Left ventricle myocardium inferior (tissue), 1 donor: Measurements from ENCODE around the gene MCF2L2. TPM values are rescaled to one million over a fixed set of nuclear protein-coding genes. Genes with fewer than 3 reads are reported as not detected.

Experiments used
- DNase-seq: peaks from one replicate; pipeline ENCODE4 v3.0.0-alpha.2; 2020
- H3K27ac ChIP-seq: fragments of 200-600 bp; replicated peaks from 2 replicates; pipeline ENCODE4 v1.8.0; 2021
- H3K27me3 ChIP-seq: fragments of 200-600 bp; 2 replicates; pipeline ENCODE4 v1.8.0; 2021; ENCODE audit warnings: low read depth
- H3K36me3 ChIP-seq: fragments of 200-600 bp; 2 replicates; pipeline ENCODE4 v1.8.0; 2021
- H3K4me1 ChIP-seq: fragments of 200-600 bp; 2 replicates; pipeline ENCODE4 v1.8.0; 2021
- H3K4me3 ChIP-seq: fragments of 200-600 bp; 2 replicates; pipeline ENCODE4 v1.8.0; 2021; ENCODE audit warnings: mild to moderate bottlenecking, moderate library complexity
- H3K9me3 ChIP-seq: fragments of 200-600 bp; replicated peaks from 2 replicates; pipeline ENCODE4 v1.8.0; 2021
- intact Hi-C: fragments of 100-400 bp; cut with micrococcal nuclease; formaldehyde crosslinking; loops from one replicate; pipeline ENCODE4 v1.11.0; 2022
- total RNA-seq: library from RNA; stranded (reverse); fragmentation: NEBNext Ultra II Directional; extraction: Animal tissue kit (Norgen Biotek cat#: 25700); gene quantifications from one replicate; pipeline ENCODE4 v1.2.1, GENCODE V29; 2021
- TF ChIP-seq, protein P1 (sequence below): fragments of 200-600 bp; IDR thresholded peaks from 2 replicates; pipeline ENCODE4 v1.8.0; 2021; ENCODE audit warnings: antibody characterized with exemption, mild to moderate bottlenecking, borderline replicate concordance
- donor health status: DM: no; HTN: yes; CAD: no; lungs with severe emphysema.

The MCF2L2 gene
- total RNA-seq, 1 donor from 2014 or later, result 0.91 TPM

DNA sequence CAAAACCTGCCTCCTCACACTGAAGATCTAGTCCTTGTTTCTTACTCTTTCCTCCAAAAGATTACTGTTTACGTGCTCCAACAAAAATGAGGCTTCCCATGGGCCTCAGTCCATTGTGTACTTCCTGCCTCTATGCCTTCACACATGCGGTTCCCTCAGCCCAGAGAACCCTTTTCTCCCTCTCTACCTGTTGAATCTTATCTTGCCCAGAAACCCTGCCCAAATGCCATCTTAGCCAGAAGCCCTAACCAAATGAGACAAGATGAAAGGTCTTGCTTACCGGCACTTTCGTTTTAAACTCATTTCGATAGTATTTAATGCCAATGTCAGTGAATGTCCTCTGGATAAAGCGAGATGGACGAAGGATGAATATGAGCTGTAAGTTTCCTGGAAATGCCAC lies 89.9 kb downstream of the MCF2L2 start:
- H3K9me3 ChIP-seq, result no peaks in the 10 kb centered on the region
- no peak overlapping the region for H3K27ac ChIP-seq
- H3K27me3 ChIP-seq, result no peaks in the 10 kb centered on the region
- no peak overlapping the region for H3K4me3 ChIP-seq
- no peak for DNase-seq
- intact Hi-C loops, result no loop called here
- H3K36me3 ChIP-seq, result no peaks in the 10 kb centered on the region
- TF ChIP-seq, protein P1, sequence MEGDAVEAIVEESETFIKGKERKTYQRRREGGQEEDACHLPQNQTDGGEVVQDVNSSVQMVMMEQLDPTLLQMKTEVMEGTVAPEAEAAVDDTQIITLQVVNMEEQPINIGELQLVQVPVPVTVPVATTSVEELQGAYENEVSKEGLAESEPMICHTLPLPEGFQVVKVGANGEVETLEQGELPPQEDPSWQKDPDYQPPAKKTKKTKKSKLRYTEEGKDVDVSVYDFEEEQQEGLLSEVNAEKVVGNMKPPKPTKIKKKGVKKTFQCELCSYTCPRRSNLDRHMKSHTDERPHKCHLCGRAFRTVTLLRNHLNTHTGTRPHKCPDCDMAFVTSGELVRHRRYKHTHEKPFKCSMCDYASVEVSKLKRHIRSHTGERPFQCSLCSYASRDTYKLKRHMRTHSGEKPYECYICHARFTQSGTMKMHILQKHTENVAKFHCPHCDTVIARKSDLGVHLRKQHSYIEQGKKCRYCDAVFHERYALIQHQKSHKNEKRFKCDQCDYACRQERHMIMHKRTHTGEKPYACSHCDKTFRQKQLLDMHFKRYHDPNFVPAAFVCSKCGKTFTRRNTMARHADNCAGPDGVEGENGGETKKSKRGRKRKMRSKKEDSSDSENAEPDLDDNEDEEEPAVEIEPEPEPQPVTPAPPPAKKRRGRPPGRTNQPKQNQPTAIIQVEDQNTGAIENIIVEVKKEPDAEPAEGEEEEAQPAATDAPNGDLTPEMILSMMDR, result no peak
- no peaks in the 10 kb centered on the region for H3K4me1 ChIP-seq

DNA sequence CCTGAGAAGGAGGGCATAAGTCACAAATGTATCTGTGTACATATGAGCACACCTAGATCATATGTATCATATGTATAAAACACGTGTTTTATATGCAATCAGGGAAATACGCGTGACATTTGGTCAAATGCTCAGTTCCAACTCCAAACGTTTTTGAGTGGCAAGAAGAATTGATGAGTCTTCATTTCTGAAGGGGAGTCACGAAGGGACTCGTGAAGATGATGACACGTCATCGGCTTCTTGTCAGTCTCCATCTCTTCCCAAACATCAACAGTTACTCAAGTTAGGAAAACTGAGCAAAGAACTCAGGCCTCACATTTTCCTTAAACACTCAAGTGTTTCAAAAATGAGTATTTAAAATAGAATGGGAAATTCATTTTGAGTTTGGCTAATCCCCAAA lies 95.9 kb downstream of the MCF2L2 start:
- H3K4me1 ChIP-seq, result no peaks in the 10 kb centered on the region
- intact Hi-C loops, result no loop called here
- no peaks in the 10 kb centered on the region for H3K9me3 ChIP-seq
- TF ChIP-seq, protein P1, result no peak
- no peaks in the 10 kb centered on the region for H3K36me3 ChIP-seq
- DNase-seq, result no peak
- no peaks in the 10 kb centered on the region for H3K27me3 ChIP-seq
- H3K27ac ChIP-seq, result no peak overlapping the region
- H3K4me3 ChIP-seq, result no peak overlapping the region

DNA sequence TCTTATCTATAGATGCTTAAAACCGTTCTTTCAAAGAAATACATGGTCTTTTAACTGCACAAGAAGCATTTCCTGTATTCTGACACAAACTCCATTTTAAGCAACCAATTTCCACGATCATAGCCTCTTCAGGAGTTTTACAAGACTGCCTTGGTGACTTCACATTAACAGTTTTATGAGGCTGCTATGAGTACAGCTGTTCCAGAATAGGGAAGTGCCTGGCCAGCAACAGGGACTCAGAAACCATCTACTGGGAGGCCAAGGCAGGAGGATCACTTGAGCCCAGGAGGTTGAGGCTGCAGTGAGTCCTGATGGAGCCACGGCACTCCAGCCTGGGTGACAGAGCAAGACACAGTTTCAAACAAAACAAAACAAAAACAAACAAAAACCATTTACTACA lies 96.9 kb downstream of the MCF2L2 start:
- Histone ChIP-seq H3K27me3 (no peaks in the 10 kb centered on the region), H3K27ac (no peak overlapping the region), H3K4me1 (no peaks in the 10 kb centered on the region), H3K9me3 (no peaks in the 10 kb centered on the region), H3K4me3 (no peak overlapping the region), H3K36me3 (no peaks in the 10 kb centered on the region)
- intact Hi-C loops, result no loop called here
- DNase-seq, result no peak
- TF ChIP-seq, protein P1, result no peak

DNA sequence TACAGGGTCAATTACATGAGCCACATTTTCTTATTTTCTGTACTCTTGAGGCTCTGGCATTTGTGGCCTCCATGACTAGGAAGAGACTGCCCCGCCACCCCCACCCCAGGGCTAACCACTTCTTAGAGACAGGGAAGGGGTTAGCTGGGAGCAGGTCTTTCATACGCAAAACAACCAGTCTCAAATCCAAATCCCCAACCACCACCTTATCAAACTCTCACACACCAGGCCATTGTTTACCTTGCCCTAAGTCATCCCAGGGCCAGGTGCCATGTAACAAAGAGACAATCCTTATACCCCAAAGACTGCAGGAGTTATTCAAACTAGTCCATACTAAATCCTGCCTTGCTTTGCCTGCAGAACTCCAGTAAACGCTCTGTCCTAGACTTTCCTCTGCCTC lies 97.5 kb downstream of the MCF2L2 start:
- H3K27ac ChIP-seq, result no peak overlapping the region
- TF ChIP-seq, protein P1, result no peak
- H3K27me3 ChIP-seq, result no peaks in the 10 kb centered on the region
- H3K4me3 ChIP-seq, result no peak overlapping the region
- H3K36me3 ChIP-seq, result no peaks in the 10 kb centered on the region
- H3K4me1 ChIP-seq, result no peaks in the 10 kb centered on the region
- intact Hi-C loops, result no loop called here
- DNase-seq, result no peak
- no peaks in the 10 kb centered on the region for H3K9me3 ChIP-seq

DNA sequence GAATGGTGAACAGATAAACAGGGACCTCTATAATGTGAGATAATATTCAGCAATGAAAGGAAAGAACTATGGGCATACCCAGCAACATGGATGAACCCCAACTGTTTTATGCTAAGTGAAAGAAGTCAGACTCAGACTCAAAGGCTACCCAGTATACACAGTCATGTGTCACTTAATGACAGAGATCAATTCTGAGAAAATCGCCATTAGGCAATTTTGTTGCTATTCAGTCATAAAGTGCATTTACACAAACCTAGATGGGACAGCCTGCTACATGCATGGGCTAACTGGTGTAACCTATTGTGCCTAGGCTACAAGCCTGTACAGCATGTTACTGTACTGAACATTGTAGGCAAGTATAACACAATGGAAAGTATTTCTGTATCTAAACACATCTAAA lies 98.9 kb downstream of the MCF2L2 start:
- intact Hi-C loops, result no loop called here
- TF ChIP-seq, protein P1, result no peak
- no peak for DNase-seq
- Histone ChIP-seq H3K27me3 (no peaks in the 10 kb centered on the region), H3K4me1 (no peaks in the 10 kb centered on the region), H3K36me3 (no peaks in the 10 kb centered on the region), H3K27ac (no peak overlapping the region), H3K4me3 (no peak overlapping the region), H3K9me3 (no peaks in the 10 kb centered on the region)

DNA sequence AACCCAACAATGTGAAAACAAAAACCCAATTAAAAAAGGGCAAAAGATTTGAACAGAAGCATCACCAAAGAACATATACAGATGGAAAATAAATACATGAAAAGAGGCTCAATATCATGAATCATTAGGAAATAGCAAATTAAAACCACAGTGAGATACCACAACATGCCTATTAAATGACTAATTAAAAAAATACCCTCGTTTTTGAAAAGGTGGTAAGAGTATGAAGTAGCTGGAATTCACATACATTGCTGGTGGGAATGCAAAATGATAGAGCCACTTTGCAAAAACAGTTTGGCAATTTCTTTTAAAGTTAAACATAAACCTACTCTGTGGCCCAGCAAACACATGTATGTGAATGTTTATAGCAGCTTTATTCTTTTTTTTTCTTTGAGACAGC lies 99.6 kb downstream of the MCF2L2 start:
- no peak for DNase-seq
- intact Hi-C loops, result no loop called here
- Histone ChIP-seq H3K27me3 (no peaks in the 10 kb centered on the region), H3K4me1 (no peaks in the 10 kb centered on the region), H3K4me3 (no peak overlapping the region), H3K9me3 (no peaks in the 10 kb centered on the region), H3K27ac (no peak overlapping the region), H3K36me3 (no peaks in the 10 kb centered on the region)
- TF ChIP-seq, protein P1, result no peak
